SU-DHL-6 (cell line): ENCODE measurements around the gene PTGDS.

ENCODE experiments used
- H2AFZ ChIP-seq: fragments of 200-600 bp; sonication (generic); 2 replicates; pipeline ENCODE4 v1.6.1; 2014; ENCODE audit warnings: low read depth, mild to moderate bottlenecking, moderate library complexity, mixed read lengths, antibody characterized with exemption, low read length; ENCODE audit not compliant: severe bottlenecking
- H3F3A ChIP-seq: fragments of 200-600 bp; shearing (Covaris generic); 2 replicates; pipeline ENCODE4 v1.6.0; 2016; ENCODE audit warnings: antibody characterized with exemption, mild to moderate bottlenecking; ENCODE audit not compliant: insufficient read depth
- H3K27ac ChIP-seq: fragments of 200-600 bp; sonication (generic); 2 replicates; pipeline ENCODE4 v1.5.1; 2016; ENCODE audit warnings: low read depth, mild to moderate bottlenecking, low read length, moderate library complexity, mixed read lengths
- H3K27me3 ChIP-seq: fragments of 200-600 bp; sonication (generic), shearing (Covaris generic); 2 replicates; pipeline ENCODE4 v1.6.0; 2014; ENCODE audit warnings: mild to moderate bottlenecking, low read length
- H3K36me3 ChIP-seq: fragments of 200-600 bp; sonication (generic); 2 replicates; pipeline ENCODE4 v1.6.1; 2014; ENCODE audit warnings: mild to moderate bottlenecking, low read length, mixed read lengths
- H3K4me2 ChIP-seq: fragments of 300-600, 200-600 bp; shearing (Covaris generic), sonication (generic); 2 replicates; pipeline ENCODE4 v1.6.0; 2014; ENCODE audit warnings: low read length, low read depth, mild to moderate bottlenecking; ENCODE audit not compliant: poor library complexity, severe bottlenecking
- H3K4me3 ChIP-seq: fragments of 200-600 bp; sonication (generic); 2 replicates; pipeline ENCODE4 v1.5.1; 2014; ENCODE audit warnings: antibody characterized with exemption, low read length, mild to moderate bottlenecking, mixed read lengths; ENCODE audit not compliant: insufficient read depth, poor library complexity, severe bottlenecking
- H3K79me2 ChIP-seq: fragments of 200-600 bp; sonication (generic); 2 replicates; pipeline ENCODE4 v1.6.1; 2014; ENCODE audit warnings: mild to moderate bottlenecking, low read length, moderate library complexity; ENCODE audit not compliant: insufficient read depth
- H3K9ac ChIP-seq: fragments of 200-600 bp; sonication (generic); 2 replicates; pipeline ENCODE4 v1.7.0; 2014; ENCODE audit warnings: mild to moderate bottlenecking, low read length
- H3K9me2 ChIP-seq: fragments of 200-600 bp; sonication (generic); replicated peaks from 2 replicates; pipeline ENCODE4 v1.6.1; 2014; ENCODE audit warnings: low read length; ENCODE audit not compliant: insufficient read depth
- H3K9me3 ChIP-seq: fragments of 200-600 bp; sonication (generic); 2 replicates; pipeline ENCODE4 v1.6.1; 2014; ENCODE audit warnings: low read length, mixed read lengths; ENCODE audit not compliant: insufficient read depth
- H4K20me1 ChIP-seq: fragments of 200-600 bp; sonication (generic); 2 replicates; pipeline ENCODE4 v1.6.1; 2014; ENCODE audit warnings: low read depth, mild to moderate bottlenecking, antibody characterized with exemption, low read length, moderate library complexity, mixed read lengths
- CTCF ChIP-seq: fragments of 200-600 bp; sonication (generic); IDR thresholded peaks from one replicate; pipeline ENCODE4 v1.5.1; 2017; ENCODE audit warnings: antibody characterized with exemption, mild to moderate bottlenecking, low read length, moderate library complexity; ENCODE audit not compliant: insufficient read depth, poor library complexity, severe bottlenecking
- EZH2phosphoT487 ChIP-seq: fragments of 200-600 bp; sonication (generic), shearing (Covaris generic); conservative IDR thresholded peaks from 2 replicates; pipeline ENCODE4 v1.6.1; 2018; ENCODE audit warnings: mild to moderate bottlenecking, antibody characterized with exemption, low read length, moderate library complexity, mixed read lengths

Gene PTGDS

GRCh38 chr9:136969150-136969549 is 8.2 kb upstream of the PTGDS start:
- TF ChIP-seq CTCF (no peak), EZH2phosphoT487 (no peak)
- Histone ChIP-seq H3K9me3 (no peaks in the 10 kb centered on the region), H3K27me3 (no peaks in the 10 kb centered on the region), H3K27ac (no peak overlapping the region), H3K4me3 (no peak overlapping the region), H3K79me2 (no peaks in the 10 kb centered on the region), H3K36me3 (no peaks in the 10 kb centered on the region), H3K9me2 (no peaks in the 10 kb centered on the region), H4K20me1 (no peaks in the 10 kb centered on the region), H3K9ac (no peak overlapping the region), H3K4me2 (no peak overlapping the region), H3F3A (no peaks in the 10 kb centered on the region), H2AFZ (no peak overlapping the region)

- no peak overlapping the region for H3K9ac ChIP-seq
- no peaks in the 10 kb centered on the region for H3K79me2 ChIP-seq
- H3F3A ChIP-seq = no peaks in the 10 kb centered on the region
- H3K36me3 ChIP-seq = no peaks in the 10 kb centered on the region
- no peak overlapping the region for H3K4me3 ChIP-seq
- H3K27ac ChIP-seq = no peak overlapping the region
- no peaks in the 10 kb centered on the region for H3K9me2 ChIP-seq
- no peaks in the 10 kb centered on the region for H4K20me1 ChIP-seq
- H2AFZ ChIP-seq = no peak overlapping the region
- H3K9me3 ChIP-seq = no peaks in the 10 kb centered on the region
- no peak overlapping the region for H3K4me2 ChIP-seq
- TF ChIP-seq EZH2phosphoT487 (no peak), CTCF (no peak)
- H3K27me3 ChIP-seq = no peaks in the 10 kb centered on the region
Observed at GRCh38 chr9:136969774-136970173, 7.5 kb upstream of the PTGDS start.

- no peak overlapping the region for H2AFZ ChIP-seq
- TF ChIP-seq CTCF (no peak), EZH2phosphoT487 (no peak)
- H4K20me1 ChIP-seq = no peaks in the 10 kb centered on the region
- no peaks in the 10 kb centered on the region for H3F3A ChIP-seq
- no peak overlapping the region for H3K27ac ChIP-seq
- no peaks in the 10 kb centered on the region for H3K9me3 ChIP-seq
- no peak overlapping the region for H3K9ac ChIP-seq
- H3K4me3 ChIP-seq = no peak overlapping the region
- H3K4me2 ChIP-seq = no peak overlapping the region
- H3K9me2 ChIP-seq = no peaks in the 10 kb centered on the region
- no peaks in the 10 kb centered on the region for H3K79me2 ChIP-seq
- no peaks in the 10 kb centered on the region for H3K27me3 ChIP-seq
- no peaks in the 10 kb centered on the region for H3K36me3 ChIP-seq
Observed at GRCh38 chr9:136970361-136970760, 6.9 kb upstream of the PTGDS start.
